Brain microvascular endothelial cell (primary cell): ENCODE data around the gene TANK.

ENCODE experiments used
- DNase-seq: peaks from one replicate; pipeline ENCODE4 v3.0.0-alpha.2; 2020
- H3K27ac ChIP-seq: fragments of 250-450 bp; sonication (Bioruptor Pico); 2 replicates; pipeline ENCODE4 v1.5.1; 2020; ENCODE audit warnings: mild to moderate bottlenecking, moderate library complexity
- H3K27me3 ChIP-seq: fragments of 250-450 bp; sonication (Bioruptor Pico); replicated peaks from 2 replicates; pipeline ENCODE4 v1.5.1; 2020; ENCODE audit warnings: mild to moderate bottlenecking
- H3K36me3 ChIP-seq: fragments of 250-450 bp; sonication (Bioruptor Pico); replicated peaks from 2 replicates; pipeline ENCODE4 v1.5.1; 2020; ENCODE audit warnings: mild to moderate bottlenecking
- H3K4me3 ChIP-seq: 2 replicates; pipeline ENCODE4 v1.5.1; 2011; ENCODE audit warnings: low read depth, mild to moderate bottlenecking, control low read depth, low read length, moderate library complexity
- in situ Hi-C: cut with HindIII; loops from 2 replicates; pipeline ENCODE4 v1.10.0; 2017; ENCODE audit warnings: low sequenced_read_pairs, low pct_ligation_motif_present
- TF ChIP-seq, protein P1 (sequence below): IDR thresholded peaks from 2 replicates; pipeline ENCODE4 v1.5.1; 2011; ENCODE audit warnings: low read depth, mild to moderate bottlenecking, moderate library complexity, low read length, control low read depth, inconsistent platforms; ENCODE audit errors: missing control alignments

Gene TANK

GRCh38 chr2:161121622-161122021, 38.6 kb upstream of the TANK start:
- H3K27ac ChIP-seq, result no peak overlapping the region
- DNase-seq, result no peak
- no peak overlapping the region for H3K4me3 ChIP-seq
- no peaks in the 10 kb centered on the region for H3K27me3 ChIP-seq
- in situ Hi-C loops, result no loop called here
- TF ChIP-seq, protein P1, sequence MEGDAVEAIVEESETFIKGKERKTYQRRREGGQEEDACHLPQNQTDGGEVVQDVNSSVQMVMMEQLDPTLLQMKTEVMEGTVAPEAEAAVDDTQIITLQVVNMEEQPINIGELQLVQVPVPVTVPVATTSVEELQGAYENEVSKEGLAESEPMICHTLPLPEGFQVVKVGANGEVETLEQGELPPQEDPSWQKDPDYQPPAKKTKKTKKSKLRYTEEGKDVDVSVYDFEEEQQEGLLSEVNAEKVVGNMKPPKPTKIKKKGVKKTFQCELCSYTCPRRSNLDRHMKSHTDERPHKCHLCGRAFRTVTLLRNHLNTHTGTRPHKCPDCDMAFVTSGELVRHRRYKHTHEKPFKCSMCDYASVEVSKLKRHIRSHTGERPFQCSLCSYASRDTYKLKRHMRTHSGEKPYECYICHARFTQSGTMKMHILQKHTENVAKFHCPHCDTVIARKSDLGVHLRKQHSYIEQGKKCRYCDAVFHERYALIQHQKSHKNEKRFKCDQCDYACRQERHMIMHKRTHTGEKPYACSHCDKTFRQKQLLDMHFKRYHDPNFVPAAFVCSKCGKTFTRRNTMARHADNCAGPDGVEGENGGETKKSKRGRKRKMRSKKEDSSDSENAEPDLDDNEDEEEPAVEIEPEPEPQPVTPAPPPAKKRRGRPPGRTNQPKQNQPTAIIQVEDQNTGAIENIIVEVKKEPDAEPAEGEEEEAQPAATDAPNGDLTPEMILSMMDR, result no peak
- no peaks in the 10 kb centered on the region for H3K36me3 ChIP-seq

GRCh38 chr2:161122772-161123530, 37.3 kb upstream of the TANK start:
- in situ Hi-C loops, result no loop called here
- Histone ChIP-seq H3K27me3 (no peaks in the 10 kb centered on the region), H3K36me3 (no peaks in the 10 kb centered on the region), H3K4me3 (peak overlapping the region; percentile 15), H3K27ac (peak overlapping the region; percentile 83)
- TF ChIP-seq, protein P1, result no peak
- peak; percentile 89 for DNase-seq

DNA sequence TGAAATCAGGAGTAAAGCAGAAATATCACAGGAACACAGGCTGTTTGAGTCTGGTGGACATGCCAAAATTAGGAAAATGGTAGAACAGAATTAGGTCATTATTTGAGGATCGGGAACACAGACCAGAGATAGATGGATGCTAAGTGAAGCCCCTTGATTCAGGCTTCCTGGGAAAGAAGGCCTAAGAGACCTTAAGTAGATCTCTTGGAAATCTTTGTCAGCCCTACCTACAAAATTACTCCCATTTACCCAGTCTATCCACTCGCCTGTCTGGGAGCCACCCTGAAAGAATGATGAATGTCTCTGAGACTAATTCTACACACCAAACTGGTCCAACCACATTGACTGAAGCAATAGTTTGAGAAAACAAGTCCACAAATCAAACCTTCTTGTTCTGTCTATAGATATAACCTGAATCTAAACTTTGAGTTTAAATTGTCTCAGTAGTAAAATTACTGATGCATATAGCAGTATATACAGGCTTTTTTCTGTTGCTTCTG, 36.6 kb upstream of the TANK start:
- Histone ChIP-seq H3K27me3 (no peaks in the 10 kb centered on the region), H3K36me3 (no peaks in the 10 kb centered on the region), H3K27ac (peak overlapping the region; percentile 83), H3K4me3 (no peak overlapping the region)
- TF ChIP-seq, protein P1, result no peak
- DNase-seq, result peak; percentile 10
- in situ Hi-C loops, result no loop called here

GRCh38 chr2:161124201-161124600, 36.0 kb upstream of the TANK start:
- H3K36me3 ChIP-seq, result no peaks in the 10 kb centered on the region
- no peaks in the 10 kb centered on the region for H3K27me3 ChIP-seq
- TF ChIP-seq, protein P1, result no peak
- H3K27ac ChIP-seq, result peak overlapping the region; percentile 83
- in situ Hi-C loops, result no loop called here
- no peak overlapping the region for H3K4me3 ChIP-seq
- DNase-seq, result no peak

DNA sequence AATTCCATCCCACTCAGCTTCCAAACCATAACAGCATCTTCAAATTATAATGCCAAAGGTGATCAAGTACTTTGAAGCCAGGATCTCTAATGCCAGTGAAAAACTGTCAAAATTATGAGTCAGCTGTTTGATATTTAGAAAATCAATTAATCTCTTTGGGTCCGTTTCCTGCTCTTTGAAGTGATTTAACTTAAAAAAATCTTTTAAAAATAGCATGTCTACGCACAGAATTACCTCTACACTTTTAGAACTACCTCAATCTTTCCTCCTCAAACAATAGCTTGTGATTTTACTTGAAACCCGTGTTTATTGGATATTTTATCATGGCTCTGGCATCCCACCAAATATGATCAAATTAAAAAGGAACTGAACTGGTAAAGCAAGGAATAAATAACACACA, 31.3 kb upstream of the TANK start:
- no peaks in the 10 kb centered on the region for H3K36me3 ChIP-seq
- in situ Hi-C loops, result no loop called here
- no peak overlapping the region for H3K4me3 ChIP-seq
- H3K27ac ChIP-seq, result no peak overlapping the region
- TF ChIP-seq, protein P1, result no peak
- no peak for DNase-seq
- H3K27me3 ChIP-seq, result no peaks in the 10 kb centered on the region
